GM18508 (cell line): Measurements from ENCODE around the gene DNAJC17.

Experiments used
- ATAC-seq: cut with Tn5 transposase; IDR thresholded peaks from one replicate; pipeline ENCODE4 v1.9.1; 2021; ENCODE audit warnings: moderate number of reproducible peaks; ENCODE audit not compliant: insufficient read depth, unreplicated experiment

Gene DNAJC17

DNA sequence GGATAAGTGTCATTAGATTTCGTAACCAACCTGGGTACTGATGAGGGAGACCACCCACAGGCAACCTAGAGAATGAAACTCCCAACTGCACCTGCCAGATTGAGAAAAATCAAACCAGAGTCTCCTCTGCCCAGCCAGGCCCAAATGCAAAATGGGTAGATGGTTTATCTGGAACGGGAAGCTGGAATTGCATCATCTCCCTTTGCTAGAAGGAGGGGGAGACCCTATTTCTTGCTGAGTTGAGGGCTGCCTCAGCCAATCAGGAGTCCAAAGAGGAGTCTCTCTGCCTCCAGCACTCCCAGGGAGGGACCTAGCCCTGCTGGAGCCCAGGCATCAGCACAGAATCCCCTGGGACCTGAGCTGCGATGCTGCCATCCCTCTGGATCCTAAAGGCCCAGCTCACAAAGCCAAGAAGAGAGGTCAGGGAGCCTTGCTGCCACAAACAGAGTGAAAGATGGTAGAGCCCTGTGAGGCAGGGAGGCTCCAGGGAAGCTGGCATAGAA is 60.3 kb downstream of the DNAJC17 start:
- ATAC-seq: no peak

DNA sequence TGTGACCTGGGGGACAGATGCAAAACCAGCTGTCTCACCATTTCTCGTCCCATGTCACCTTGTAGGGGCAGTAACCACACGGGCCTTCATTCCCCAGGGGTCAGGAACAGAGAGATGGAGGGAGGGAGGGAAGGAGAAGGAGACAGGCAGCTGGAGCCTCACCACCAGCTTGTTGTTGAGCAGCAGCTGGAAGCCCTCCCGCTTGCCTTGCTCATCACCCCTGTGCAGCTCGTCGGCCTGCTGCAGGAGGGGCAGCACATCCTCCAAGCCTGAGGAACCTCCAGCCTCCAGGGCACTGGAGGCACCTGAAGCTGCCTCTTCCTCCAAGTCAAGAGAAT is 62.5 kb downstream of the DNAJC17 start:
- ATAC-seq: no peak

DNA sequence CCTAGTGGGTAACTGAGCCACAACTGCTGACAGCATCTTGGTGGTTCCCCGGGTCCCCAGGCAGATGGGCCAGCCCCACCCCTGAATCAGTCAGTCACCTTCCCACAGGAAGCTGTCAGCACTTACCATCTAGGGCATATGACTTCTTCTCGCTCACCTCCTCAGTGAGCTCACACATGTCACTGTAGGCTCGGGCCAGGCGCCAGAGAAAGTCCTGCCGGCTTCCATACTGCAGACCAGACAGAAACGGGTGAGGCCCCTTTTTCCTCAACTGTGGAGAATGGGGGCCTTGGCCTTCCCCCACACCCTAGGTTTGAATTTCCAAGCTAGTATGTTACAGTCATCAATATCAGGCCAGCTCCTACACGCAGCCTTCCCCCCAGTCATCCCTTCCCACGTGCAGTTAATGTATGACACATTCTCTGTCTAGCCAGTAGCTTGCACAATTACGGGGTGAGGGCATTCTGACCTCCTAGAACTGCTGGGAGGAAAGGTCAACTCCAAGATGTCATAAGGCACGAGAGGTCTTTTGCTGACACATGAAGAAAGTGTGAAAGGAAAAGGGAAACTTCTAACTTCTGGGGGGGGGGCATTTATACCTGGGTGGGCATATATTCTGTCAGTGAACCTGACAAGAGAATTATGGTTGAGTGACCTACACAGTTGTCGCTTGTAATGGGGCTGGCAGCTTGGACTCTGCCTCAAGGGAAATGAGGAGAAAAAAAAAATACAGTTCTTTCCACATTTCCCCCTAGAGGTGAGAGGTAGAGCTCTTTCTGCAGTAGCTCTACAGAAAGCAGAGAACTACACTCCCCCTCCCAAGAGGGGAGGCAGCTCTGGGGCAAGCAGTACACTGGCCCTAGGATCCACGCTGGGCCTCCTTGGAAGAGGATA is 63.1 kb downstream of the DNAJC17 start:
- ATAC-seq: no peak

DNA sequence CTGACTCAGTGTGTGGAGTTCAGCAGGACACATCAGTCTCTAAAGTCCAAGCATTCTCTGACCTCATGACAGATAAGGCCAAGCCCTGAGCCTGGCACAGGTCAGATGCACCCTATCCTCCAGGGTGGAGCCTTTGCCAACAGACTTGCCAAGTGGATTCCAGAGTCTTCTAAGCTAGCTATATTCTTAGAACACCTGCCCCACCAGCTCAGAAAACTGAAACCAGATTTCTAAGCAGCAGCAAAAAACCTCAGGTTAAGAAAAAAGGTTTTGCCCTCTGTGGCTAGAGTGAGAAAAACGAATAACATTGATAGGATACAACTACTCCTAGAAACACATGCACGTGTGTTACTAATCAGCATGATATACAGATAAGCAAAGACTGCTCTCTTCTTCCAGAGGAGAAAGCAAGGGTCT is 63.8 kb downstream of the DNAJC17 start:
- no peak for ATAC-seq

DNA sequence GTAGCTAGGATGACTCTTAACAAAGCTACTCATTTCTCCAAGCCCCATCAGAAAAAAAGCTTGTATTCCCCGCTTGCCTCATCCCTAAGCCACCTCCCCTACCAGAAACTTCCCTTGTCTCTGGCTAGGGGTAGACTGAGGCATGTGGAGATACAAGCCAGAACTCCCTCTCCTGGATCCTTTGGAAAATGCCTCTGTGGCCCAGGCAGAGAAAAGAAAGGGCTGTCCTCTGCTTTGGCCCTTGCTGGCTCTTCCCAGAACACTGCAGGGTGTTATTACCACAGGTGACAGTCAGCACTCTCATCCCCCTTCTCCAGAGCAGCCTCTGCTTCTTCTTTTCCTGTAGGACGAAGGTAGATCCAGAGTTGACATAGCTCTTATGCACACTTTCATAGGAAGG is 67.4 kb downstream of the DNAJC17 start:
- no peak for ATAC-seq

DNA sequence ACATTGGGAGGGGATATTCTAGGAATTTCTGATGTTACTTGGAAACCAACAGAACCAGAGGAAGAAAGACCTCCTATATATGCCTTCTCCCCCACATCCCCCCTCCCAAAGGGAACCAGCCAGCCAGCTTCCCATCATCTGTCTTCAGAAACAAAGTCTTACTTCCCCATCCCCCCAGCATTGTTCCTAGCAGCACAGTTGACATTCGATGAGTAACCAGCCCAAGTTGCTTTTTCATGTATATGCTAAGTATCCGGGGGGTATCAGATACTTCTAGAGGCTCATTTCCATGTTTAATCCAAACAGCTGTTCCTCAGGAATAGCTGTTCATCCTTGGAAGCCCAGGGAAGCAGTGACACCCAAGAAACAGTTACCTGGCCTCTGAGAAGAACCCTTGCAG is 68.2 kb downstream of the DNAJC17 start:
- ATAC-seq: no peak

DNA sequence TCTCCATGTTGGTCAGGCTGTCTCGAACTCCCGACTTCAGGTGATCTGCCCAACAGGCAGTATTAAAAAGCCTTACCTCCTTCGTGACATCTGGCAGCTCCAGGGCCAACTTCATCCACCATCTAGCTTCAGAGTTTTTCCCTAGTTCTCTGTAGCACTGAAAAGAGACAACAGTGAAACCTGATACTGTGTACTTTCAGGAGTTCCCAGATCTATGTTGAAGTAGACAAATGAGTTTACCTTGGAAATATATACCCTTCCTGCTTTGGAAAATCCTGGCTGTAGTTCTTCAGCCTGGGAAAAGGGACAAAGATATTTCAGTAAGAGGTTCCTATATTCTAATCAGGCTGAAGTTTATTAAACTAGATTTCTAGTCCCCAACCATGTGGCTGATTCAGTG is 70.2 kb downstream of the DNAJC17 start:
- no peak for ATAC-seq

DNA sequence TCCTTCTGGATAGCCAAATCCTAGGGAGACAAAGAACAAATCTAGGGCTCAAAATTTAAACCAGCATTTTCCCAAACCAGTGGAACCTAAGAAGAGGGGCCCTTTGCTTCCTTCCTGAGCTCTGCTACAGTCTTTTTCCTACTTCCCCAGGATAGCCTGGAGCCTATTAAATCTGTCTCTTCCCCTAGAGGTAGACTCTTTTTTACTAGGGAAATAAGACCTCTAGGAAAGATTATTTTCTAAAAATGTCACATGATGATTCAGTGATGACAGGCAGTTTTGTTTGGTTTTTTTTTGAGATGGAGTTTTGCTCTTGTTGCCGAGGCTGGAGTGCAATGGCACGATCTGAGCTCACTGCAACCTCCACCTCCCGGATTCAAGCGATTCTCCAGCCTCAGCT is 70.7 kb downstream of the DNAJC17 start:
- no peak for ATAC-seq

DNA sequence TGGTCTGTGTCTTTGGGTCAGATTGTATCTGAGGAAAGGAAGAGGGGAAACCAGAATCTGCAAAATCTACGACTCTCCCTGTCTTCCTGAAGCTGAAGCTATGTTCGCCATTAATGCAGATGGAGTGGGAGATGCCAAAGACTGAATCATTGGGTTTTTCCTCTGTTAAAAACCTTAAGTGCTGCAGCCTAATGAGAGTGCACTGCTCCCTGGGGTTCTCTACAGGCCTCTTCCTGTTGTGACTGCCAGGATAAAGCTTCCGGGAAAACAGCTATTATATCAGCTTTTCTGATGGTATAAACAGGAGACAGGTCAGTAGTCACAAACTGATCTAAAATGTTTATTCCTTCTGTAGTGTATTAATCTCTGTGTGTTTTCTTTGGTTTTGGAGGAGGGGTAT is 76.2 kb downstream of the DNAJC17 start:
- ATAC-seq: no peak

DNA sequence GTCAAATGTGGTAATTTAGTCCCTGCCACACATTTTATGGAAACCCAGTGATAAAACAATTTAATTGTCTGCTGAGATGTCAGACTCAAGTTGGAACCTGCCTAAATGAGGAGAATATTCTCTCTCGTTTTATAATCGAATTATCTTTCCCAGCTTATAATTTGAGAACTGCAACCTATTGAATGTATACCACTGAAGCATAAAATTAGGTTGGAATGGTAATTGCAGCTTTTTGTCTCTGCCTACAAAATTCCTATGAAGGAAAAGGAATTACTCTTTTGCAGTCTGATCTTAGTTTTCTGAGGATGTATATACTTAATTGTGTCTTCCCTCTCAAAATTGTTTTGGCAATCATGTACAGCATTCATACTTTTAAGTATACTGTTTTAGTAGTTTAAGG is 83.4 kb downstream of the DNAJC17 start:
- no peak for ATAC-seq

DNA sequence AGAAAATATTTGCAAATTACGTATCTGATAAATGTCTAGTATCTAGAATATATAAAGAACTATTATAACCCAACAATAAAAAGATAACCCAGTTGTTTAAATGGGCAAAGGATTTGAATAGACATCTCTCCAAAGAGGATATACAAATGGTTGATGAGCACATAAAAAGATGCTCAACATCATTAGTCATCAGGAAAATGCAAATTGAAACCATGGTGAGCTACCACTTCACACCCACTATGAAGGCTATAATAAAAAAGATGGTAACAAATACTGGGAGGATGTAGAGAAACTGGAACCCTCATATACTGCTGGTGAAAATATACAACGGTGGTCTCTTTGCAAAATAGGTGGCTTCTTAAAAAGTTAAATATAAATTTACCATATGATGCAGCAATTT is 84.3 kb downstream of the DNAJC17 start:
- ATAC-seq: no peak

DNA sequence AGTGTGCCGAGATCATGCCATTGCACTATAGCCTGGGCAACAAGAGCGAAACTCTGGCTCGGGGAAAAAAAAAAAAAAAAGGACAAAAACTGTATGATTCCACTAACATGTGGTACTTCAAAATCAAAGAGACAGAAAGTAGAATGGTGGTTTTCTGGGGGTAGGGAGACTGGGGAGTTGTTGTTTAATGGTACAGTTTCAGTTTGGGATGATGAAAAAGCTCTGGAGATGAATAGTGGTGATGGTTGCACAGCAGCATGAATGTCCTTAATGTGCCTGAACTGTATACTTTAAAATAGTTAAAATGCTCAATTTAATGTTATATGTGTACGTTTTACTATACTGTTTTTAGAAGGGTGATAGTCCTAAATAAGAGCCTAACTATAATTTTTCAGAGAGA is 84.9 kb downstream of the DNAJC17 start:
- ATAC-seq: no peak

DNA sequence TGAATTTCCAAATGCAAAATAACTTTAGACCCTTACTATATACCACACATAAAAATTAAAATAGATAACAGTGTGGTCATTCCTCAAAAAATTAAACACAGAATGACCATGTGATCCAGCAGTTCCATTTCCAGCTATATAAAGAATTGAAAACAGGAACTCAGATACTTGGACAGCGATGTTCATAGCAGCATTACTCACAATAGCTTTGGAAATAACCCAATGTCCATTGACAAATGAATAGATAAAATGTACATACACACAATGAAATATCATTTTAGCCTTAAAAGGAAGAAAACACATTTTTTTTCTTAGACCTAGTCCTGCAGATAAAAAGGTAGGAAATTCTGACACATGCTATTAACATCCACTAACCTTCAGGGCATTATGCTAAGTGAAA is 85.6 kb downstream of the DNAJC17 start:
- no peak for ATAC-seq

DNA sequence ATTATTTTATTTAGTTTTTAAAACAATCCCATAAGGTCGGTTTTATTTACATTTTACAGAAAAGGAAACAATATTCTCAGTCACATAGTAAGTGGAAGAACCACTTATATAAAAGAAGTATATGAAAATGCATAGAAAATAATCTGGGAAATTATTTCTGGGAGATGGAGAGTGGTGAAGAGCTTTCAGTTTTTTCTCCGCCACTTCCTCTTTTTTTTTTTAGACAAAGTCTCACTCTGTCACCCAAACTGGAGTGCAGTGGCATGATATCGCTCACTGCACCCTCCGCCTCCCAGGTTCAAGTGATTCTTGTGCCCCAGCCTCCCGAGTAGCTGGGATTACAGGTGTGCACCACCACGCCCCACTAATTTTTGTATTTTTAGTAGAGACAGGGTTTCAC is 91.1 kb downstream of the DNAJC17 start:
- no peak for ATAC-seq
